GM23338 (cell line): Measurements from ENCODE around the gene VSIR. TPM values are rescaled to one million over a fixed set of nuclear protein-coding genes. Genes with fewer than 3 reads are reported as not detected.

ENCODE experiments used
- CREB1 ChIP-seq: fragments of 250-450 bp; sonication (Bioruptor Pico); IDR thresholded peaks from 2 replicates; pipeline ENCODE4 v1.5.0; 2020; ENCODE audit warnings: low read depth, mild to moderate bottlenecking, moderate library complexity
- CTCF ChIP-seq, 2 experiments: fragments of 200-600 bp in 1 of 2; sonication (generic) in 1 of 2; conservative IDR thresholded peaks; 2 replicates each; pipeline versions ENCODE4 v1.5.1 to v1.6.1; 2016 to 2017; ENCODE audit warnings: antibody characterized with exemption in 2 of 2, low read depth in 2 of 2, mild to moderate bottlenecking in 2 of 2, moderate library complexity in 1 of 2
- ETS1 ChIP-seq: IDR thresholded peaks from 2 replicates; pipeline ENCODE4 v1.6.1; 2016; ENCODE audit warnings: antibody characterized with exemption
- EZH2phosphoT487 ChIP-seq: fragments of 200-600 bp; sonication (generic); IDR thresholded peaks from one replicate; pipeline ENCODE4 v1.8.1; 2018; ENCODE audit warnings: antibody characterized with exemption; ENCODE audit not compliant: unreplicated experiment
- polyA plus RNA-seq: library from polyadenylated mRNA; unstranded; fragments of >200 nt; fragmentation: Nextera tagmentation; extraction: Ambion mirVana; gene quantifications from 2 replicates; pipeline ENCODE4 v1.2.1, GENCODE V29; 2016
- total RNA-seq: library from RNA; depleted of rRNA; stranded (reverse); fragments of >200 nt; shearing (Covaris generic); gene quantifications from 2 replicates; pipeline ENCODE4 v1.2.3, GENCODE V29; 2014
- TF ChIP-seq, protein P1 (sequence below): fragments of 250-450 bp; sonication (Bioruptor Pico); IDR thresholded peaks from 2 replicates; pipeline ENCODE4 v1.5.0; 2020; ENCODE audit warnings: mild to moderate bottlenecking, moderate library complexity

The VSIR gene
- total and polyA plus RNA-seq, 2 experiments from 2014 or later: 0.10 to 0.74 TPM

GRCh38 chr10:71815515-71816130 lies 42.3 kb upstream of the VSIR start (continued):
- TF ChIP-seq, protein P1, sequence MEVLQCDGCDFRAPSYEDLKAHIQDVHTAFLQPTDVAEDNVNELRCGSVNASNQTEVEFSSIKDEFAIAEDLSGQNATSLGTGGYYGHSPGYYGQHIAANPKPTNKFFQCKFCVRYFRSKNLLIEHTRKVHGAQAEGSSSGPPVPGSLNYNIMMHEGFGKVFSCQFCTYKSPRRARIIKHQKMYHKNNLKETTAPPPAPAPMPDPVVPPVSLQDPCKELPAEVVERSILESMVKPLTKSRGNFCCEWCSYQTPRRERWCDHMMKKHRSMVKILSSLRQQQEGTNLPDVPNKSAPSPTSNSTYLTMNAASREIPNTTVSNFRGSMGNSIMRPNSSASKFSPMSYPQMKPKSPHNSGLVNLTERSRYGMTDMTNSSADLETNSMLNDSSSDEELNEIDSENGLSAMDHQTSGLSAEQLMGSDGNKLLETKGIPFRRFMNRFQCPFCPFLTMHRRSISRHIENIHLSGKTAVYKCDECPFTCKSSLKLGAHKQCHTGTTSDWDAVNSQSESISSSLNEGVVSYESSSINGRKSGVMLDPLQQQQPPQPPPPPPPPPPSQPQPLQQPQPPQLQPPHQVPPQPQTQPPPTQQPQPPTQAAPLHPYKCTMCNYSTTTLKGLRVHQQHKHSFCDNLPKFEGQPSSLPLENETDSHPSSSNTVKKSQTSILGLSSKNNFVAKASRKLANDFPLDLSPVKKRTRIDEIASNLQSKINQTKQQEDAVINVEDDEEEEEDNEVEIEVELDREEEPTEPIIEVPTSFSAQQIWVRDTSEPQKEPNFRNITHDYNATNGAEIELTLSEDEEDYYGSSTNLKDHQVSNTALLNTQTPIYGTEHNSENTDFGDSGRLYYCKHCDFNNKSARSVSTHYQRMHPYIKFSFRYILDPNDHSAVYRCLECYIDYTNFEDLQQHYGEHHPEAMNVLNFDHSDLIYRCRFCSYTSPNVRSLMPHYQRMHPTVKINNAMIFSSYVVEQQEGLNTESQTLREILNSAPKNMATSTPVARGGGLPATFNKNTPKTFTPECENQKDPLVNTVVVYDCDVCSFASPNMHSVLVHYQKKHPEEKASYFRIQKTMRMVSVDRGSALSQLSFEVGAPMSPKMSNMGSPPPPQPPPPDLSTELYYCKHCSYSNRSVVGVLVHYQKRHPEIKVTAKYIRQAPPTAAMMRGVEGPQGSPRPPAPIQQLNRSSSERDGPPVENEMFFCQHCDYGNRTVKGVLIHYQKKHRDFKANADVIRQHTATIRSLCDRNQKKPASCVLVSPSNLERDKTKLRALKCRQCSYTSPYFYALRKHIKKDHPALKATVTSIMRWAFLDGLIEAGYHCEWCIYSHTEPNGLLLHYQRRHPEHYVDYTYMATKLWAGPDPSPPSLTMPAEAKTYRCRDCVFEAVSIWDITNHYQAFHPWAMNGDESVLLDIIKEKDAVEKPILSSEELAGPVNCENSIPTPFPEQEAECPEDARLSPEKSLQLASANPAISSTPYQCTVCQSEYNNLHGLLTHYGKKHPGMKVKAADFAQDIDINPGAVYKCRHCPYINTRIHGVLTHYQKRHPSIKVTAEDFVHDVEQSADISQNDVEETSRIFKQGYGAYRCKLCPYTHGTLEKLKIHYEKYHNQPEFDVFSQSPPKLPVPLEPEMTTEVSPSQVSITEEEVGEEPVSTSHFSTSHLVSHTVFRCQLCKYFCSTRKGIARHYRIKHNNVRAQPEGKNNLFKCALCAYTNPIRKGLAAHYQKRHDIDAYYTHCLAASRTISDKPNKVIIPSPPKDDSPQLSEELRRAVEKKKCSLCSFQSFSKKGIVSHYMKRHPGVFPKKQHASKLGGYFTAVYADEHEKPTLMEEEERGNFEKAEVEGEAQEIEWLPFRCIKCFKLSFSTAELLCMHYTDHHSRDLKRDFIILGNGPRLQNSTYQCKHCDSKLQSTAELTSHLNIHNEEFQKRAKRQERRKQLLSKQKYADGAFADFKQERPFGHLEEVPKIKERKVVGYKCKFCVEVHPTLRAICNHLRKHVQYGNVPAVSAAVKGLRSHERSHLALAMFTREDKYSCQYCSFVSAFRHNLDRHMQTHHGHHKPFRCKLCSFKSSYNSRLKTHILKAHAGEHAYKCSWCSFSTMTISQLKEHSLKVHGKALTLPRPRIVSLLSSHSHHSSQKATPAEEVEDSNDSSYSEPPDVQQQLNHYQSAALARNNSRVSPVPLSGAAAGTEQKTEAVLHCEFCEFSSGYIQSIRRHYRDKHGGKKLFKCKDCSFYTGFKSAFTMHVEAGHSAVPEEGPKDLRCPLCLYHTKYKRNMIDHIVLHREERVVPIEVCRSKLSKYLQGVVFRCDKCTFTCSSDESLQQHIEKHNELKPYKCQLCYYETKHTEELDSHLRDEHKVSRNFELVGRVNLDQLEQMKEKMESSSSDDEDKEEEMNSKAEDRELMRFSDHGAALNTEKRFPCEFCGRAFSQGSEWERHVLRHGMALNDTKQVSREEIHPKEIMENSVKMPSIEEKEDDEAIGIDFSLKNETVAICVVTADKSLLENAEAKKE (CRISPR knock-in tag): no peak
- no peak for TF ChIP-seq CTCF (conservative IDR thresholded peaks at IDR 0.05; ENCODE audit: low read depth in 2 of 2)
- no peak for TF ChIP-seq ETS1
- no peak for TF ChIP-seq EZH2phosphoT487
- no peak for TF ChIP-seq CREB1 (CRISPR knock-in tag)
